HG03097 (cell line): ENCODE results near the gene SUGP1.

Source experiments
- ATAC-seq: cut with Tn5 transposase; IDR thresholded peaks from one replicate; pipeline ENCODE4 v1.9.1; 2021; ENCODE audit not compliant: unreplicated experiment, low FRiP score

SUGP1 gene

GRCh38 chr19:19238126-19238894 is 82.0 kb downstream of the SUGP1 start:
- no peak for ATAC-seq

GRCh38 chr19:19236173-19236572 is 84.1 kb downstream of the SUGP1 start:
- no peak for ATAC-seq

GRCh38 chr19:19234220-19234816 is 86.0 kb downstream of the SUGP1 start:
- ATAC-seq = no peak

- no peak for ATAC-seq
Measured at GRCh38 chr19:19232261-19232721, 88.0 kb downstream of the SUGP1 start.

- no peak for ATAC-seq
Measured at GRCh38 chr19:19230999-19231398, 89.3 kb downstream of the SUGP1 start.

GRCh38 chr19:19229701-19230100 is 90.6 kb downstream of the SUGP1 start:
- no peak for ATAC-seq

- ATAC-seq = no peak
Measured at GRCh38 chr19:19227217-19227616, 93.1 kb downstream of the SUGP1 start.

- no peak for ATAC-seq
Measured at GRCh38 chr19:19226663-19227062, 93.6 kb downstream of the SUGP1 start.

- no peak for ATAC-seq
Measured at GRCh38 chr19:19226204-19226603, 94.1 kb downstream of the SUGP1 start.
